Measurements from ENCODE around the gene FBN3. TPM values are rescaled to one million over a fixed set of nuclear protein-coding genes. Genes with fewer than 3 reads are reported as not detected.

The FBN3 gene
- total and polyA plus RNA-seq, 2 donors (not counting 1 experiment from before 2014, with no cell fraction given): not detected

GRCh38 chr19:8088752-8089663, 60.4 kb downstream of the FBN3 start:
- ChIA-PET CTCF (no interaction called here), POLR2A (interaction anchor here (0.5 kb wide), 1 partner anchor 54 kb away, joined by 6 read pairs; no protein-coding TSS in a partner anchor)
- 82% methylated on average over 8 of the region's 8 CpGs for whole genome bisulfite sequencing (ENCODE audit: insufficient coverage)
- H3K4me1 Mint-ChIP-seq: no peaks in the 10 kb centered on the region
- no peaks in the 10 kb centered on the region for H3K9me3 Mint-ChIP-seq (ENCODE audit: insufficient read depth)
- H3K4me1 ChIP-seq (ENCODE audit: control insufficient read depth in 2 of 2, insufficient read depth in 2 of 2, low read length in 2 of 2): no peaks in the 10 kb centered on the region
- no peaks in the 10 kb centered on the region for H3K79me2 ChIP-seq (ENCODE audit: control insufficient read depth, insufficient read depth, low read length)
- no peak overlapping the region for H3K4me3 ChIP-seq (ENCODE audit: control extremely low read depth in 1 of 5, extremely low read depth in 1 of 5, insufficient read depth in 1 of 5, low read depth in 2 of 5, low read length in 4 of 5)
- no peak overlapping the region for H3K4me2 ChIP-seq (replicated peaks; ENCODE audit: low read depth, low read length, poor library complexity, severe bottlenecking)
- H3K27ac ChIP-seq (ENCODE audit: low read length in 2 of 2): no peak overlapping the region
- intact Hi-C loops (cut with micrococcal nuclease): no loop called here
- H3K27me3 ChIP-seq (replicated peaks in 1 of 4; ENCODE audit: control extremely low read depth in 1 of 4, control insufficient read depth in 3 of 4, insufficient read depth in 4 of 4, low read length in 3 of 4): no peaks in the 10 kb centered on the region
- H4K20me1 ChIP-seq (ENCODE audit: control insufficient read depth, insufficient read depth, low read length, poor library complexity, severe bottlenecking): no peaks in the 10 kb centered on the region
- no peaks in the 10 kb centered on the region for H3K36me3 ChIP-seq (replicated peaks in 1 of 2; ENCODE audit: control extremely low read depth in 1 of 2, control insufficient read depth in 1 of 2, extremely low read depth in 1 of 2, insufficient read depth in 2 of 2, low read length in 1 of 2)
- TF ChIP-seq CTCF (IDR thresholded peaks at IDR 0.05): no peak
- no peak for TF ChIP-seq EZH2 (IDR thresholded peaks at IDR 0.05; ENCODE audit: borderline replicate concordance, insufficient read depth, low read depth, low read length, poor library complexity, severe bottlenecking)
- no peak overlapping the region for H3K27ac Mint-ChIP-seq
- peaks cover 0 to 33% (median 0%) of the 10 kb centered on the region in 3 donors for H3K9me3 ChIP-seq (ENCODE audit: control extremely low read depth in 1 of 3, control insufficient read depth in 2 of 3, insufficient read depth in 1 of 3, low read length in 2 of 3)
- H3K9ac ChIP-seq (ENCODE audit: low read length): no peak overlapping the region
- H3K27me3 Mint-ChIP-seq: peaks cover 3% of the 10 kb centered on the region
- no peak for DNase-seq
- H2AFZ ChIP-seq (ENCODE audit: insufficient read depth, low read depth, low read length, poor library complexity, severe bottlenecking): no peak overlapping the region
- H3K4me3 Mint-ChIP-seq: no peak overlapping the region
- ATAC-seq (ENCODE audit: low read depth): no peak

DNA sequence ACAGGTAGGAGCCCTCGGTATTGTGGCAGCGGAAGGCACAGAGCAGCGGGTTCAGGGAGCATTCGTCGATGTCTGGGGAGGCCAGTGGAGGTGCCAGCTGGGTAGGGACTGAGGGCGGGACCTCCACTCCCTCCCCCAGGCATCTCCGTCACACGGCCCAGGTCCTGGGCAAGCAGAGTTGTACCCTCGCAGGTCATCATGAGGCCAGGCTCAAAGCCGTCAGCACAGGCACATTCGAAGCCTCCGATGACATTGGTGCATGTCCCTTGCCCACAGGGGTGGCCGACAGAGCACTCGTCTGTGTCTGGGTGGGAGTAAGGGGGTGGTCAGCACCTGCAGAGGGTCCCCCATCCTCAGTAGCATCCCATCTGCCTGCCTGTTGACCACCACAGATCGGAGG, 61.5 kb downstream of the FBN3 start:
- intact Hi-C loops (cut with micrococcal nuclease): no loop called here
- no peak overlapping the region for H3K27ac ChIP-seq (ENCODE audit: low read length in 2 of 2)
- ChIA-PET CTCF (no interaction called here), POLR2A (no interaction called here)
- no peak overlapping the region for H3K4me3 ChIP-seq (ENCODE audit: control extremely low read depth in 1 of 5, extremely low read depth in 1 of 5, insufficient read depth in 1 of 5, low read depth in 2 of 5, low read length in 4 of 5)
- WGBS (ENCODE audit: insufficient coverage): 97% methylated on average over 13 of the region's 15 CpGs
- no peaks in the 10 kb centered on the region for H3K9me3 Mint-ChIP-seq (ENCODE audit: insufficient read depth)
- H3K9me3 ChIP-seq (ENCODE audit: control extremely low read depth in 1 of 3, control insufficient read depth in 2 of 3, insufficient read depth in 1 of 3, low read length in 2 of 3): peaks cover 0 to 27% (median 0%) of the 10 kb centered on the region in 3 donors
- no peaks in the 10 kb centered on the region for H3K4me1 Mint-ChIP-seq
- peaks cover 7% of the 10 kb centered on the region for H3K27me3 Mint-ChIP-seq
- H3K4me2 ChIP-seq (replicated peaks; ENCODE audit: low read depth, low read length, poor library complexity, severe bottlenecking): no peak overlapping the region
- no peak overlapping the region for H2AFZ ChIP-seq (ENCODE audit: insufficient read depth, low read depth, low read length, poor library complexity, severe bottlenecking)
- no peaks in the 10 kb centered on the region for H3K27me3 ChIP-seq (replicated peaks in 1 of 4; ENCODE audit: control extremely low read depth in 1 of 4, control insufficient read depth in 3 of 4, insufficient read depth in 4 of 4, low read length in 3 of 4)
- H3K36me3 ChIP-seq (replicated peaks in 1 of 2; ENCODE audit: control extremely low read depth in 1 of 2, control insufficient read depth in 1 of 2, extremely low read depth in 1 of 2, insufficient read depth in 2 of 2, low read length in 1 of 2): no peaks in the 10 kb centered on the region
- no peaks in the 10 kb centered on the region for H4K20me1 ChIP-seq (ENCODE audit: control insufficient read depth, insufficient read depth, low read length, poor library complexity, severe bottlenecking)
- no peak for TF ChIP-seq EZH2 (IDR thresholded peaks at IDR 0.05; ENCODE audit: borderline replicate concordance, insufficient read depth, low read depth, low read length, poor library complexity, severe bottlenecking)
- TF ChIP-seq CTCF (IDR thresholded peaks at IDR 0.05): no peak
- no peak overlapping the region for H3K9ac ChIP-seq (ENCODE audit: low read length)
- ATAC-seq (ENCODE audit: low read depth): no peak
- H3K4me1 ChIP-seq (ENCODE audit: control insufficient read depth in 2 of 2, insufficient read depth in 2 of 2, low read length in 2 of 2): no peaks in the 10 kb centered on the region
- H3K27ac Mint-ChIP-seq: no peak overlapping the region
- no peak overlapping the region for H3K4me3 Mint-ChIP-seq
- no peaks in the 10 kb centered on the region for H3K79me2 ChIP-seq (ENCODE audit: control insufficient read depth, insufficient read depth, low read length)
- no peak for DNase-seq

All from B cell (primary cell).